NOMO-1 treated with DMSO at 0.1 percent for 48 hours (cell line): ENCODE results near the gene IL22RA2.

Source experiments
- DNase-seq: peaks from one replicate; lab custom pipeline; 2025; ENCODE audit not compliant: unreplicated experiment; lab: John Stamatoyannopoulos, UW

The IL22RA2 gene

GRCh38 chr6:137167702-137168377, 5.6 kb downstream of the IL22RA2 start:
- DNase-seq: no peak

GRCh38 chr6:137166247-137167098, 7.0 kb downstream of the IL22RA2 start:
- peak; percentile 44 for DNase-seq

- peak; percentile 69 for DNase-seq
Measured at GRCh38 chr6:137165375-137166246, 7.8 kb downstream of the IL22RA2 start.

GRCh38 chr6:137163732-137164318, 9.6 kb downstream of the IL22RA2 start:
- no peak for DNase-seq

GRCh38 chr6:137162692-137163306, 10.6 kb downstream of the IL22RA2 start:
- no peak for DNase-seq

GRCh38 chr6:137161949-137162348, 11.5 kb downstream of the IL22RA2 start:
- DNase-seq: no peak

GRCh38 chr6:137160763-137161162, 12.7 kb downstream of the IL22RA2 start:
- no peak for DNase-seq

- no peak for DNase-seq
Measured at GRCh38 chr6:137159912-137160311, 13.5 kb downstream of the IL22RA2 start.

GRCh38 chr6:137157601-137158000, 15.8 kb downstream of the IL22RA2 start:
- no peak for DNase-seq

- DNase-seq: no peak
Measured at GRCh38 chr6:137156650-137157049, 16.8 kb downstream of the IL22RA2 start.

- DNase-seq: peak; percentile 94
Measured at GRCh38 chr6:137155830-137156229, 17.6 kb downstream of the IL22RA2 start.

- peak; percentile 71 for DNase-seq
Measured at GRCh38 chr6:137150072-137150471, 23.4 kb downstream of the IL22RA2 start.

GRCh38 chr6:137149035-137149393, 24.4 kb downstream of the IL22RA2 start:
- no peak for DNase-seq

- peak; percentile 84 for DNase-seq
Measured at GRCh38 chr6:137148306-137149034, 25.0 kb downstream of the IL22RA2 start.

GRCh38 chr6:137147195-137147594, 26.2 kb downstream of the IL22RA2 start:
- no peak for DNase-seq

- no peak for DNase-seq
Measured at GRCh38 chr6:137146206-137146605, 27.2 kb downstream of the IL22RA2 start.

GRCh38 chr6:137145421-137145820, 28.0 kb downstream of the IL22RA2 start:
- DNase-seq: no peak

- DNase-seq: peak; percentile 58
Measured at GRCh38 chr6:137136065-137136464, 37.4 kb downstream of the IL22RA2 start.

GRCh38 chr6:137134483-137134882, 39.0 kb downstream of the IL22RA2 start:
- DNase-seq: no peak

GRCh38 chr6:137133122-137133521, 40.3 kb downstream of the IL22RA2 start:
- DNase-seq: no peak
